Lung (tissue), 12 donors: ENCODE data around the gene PRDM15. TPM values are rescaled to one million over a fixed set of nuclear protein-coding genes. Genes with fewer than 3 reads are reported as not detected.

Experiments
- ATAC-seq: fragments of 200-7000 bp; cut with Tn5 transposase; one replicate; pipeline ENCODE4 v1.9.1; 2020; ENCODE audit warnings: moderate number of reproducible peaks; ENCODE audit not compliant: insufficient read depth, low FRiP score
- DNase-seq, 3 donors: peaks; one replicate each; pipeline ENCODE4 v3.0.0-alpha.2; 2013 to 2017
- H3K27ac ChIP-seq, 2 donors: one replicate each; pipeline ENCODE4 v1.5.1; 2013; ENCODE audit warnings: mild to moderate bottlenecking in 2 of 2, moderate library complexity in 2 of 2, control low read depth in 1 of 2, inconsistent platforms in 1 of 2, low read depth in 1 of 2, low read length in 1 of 2
- H3K27me3 ChIP-seq, 3 donors: one replicate each; pipeline ENCODE4 v1.5.1; 2013; ENCODE audit warnings: low read length in 2 of 3; ENCODE audit not compliant: control insufficient read depth in 3 of 3, insufficient read depth in 3 of 3
- H3K36me3 ChIP-seq, 4 donors: one replicate each; pipeline ENCODE4 v1.5.1; 2013; ENCODE audit warnings: low read length in 4 of 4, mild to moderate bottlenecking in 1 of 4, moderate library complexity in 1 of 4; ENCODE audit not compliant: control insufficient read depth in 4 of 4, insufficient read depth in 4 of 4
- H3K4me1 ChIP-seq, 5 donors: one replicate each; pipeline ENCODE4 v1.5.1; 2013; ENCODE audit warnings: low read length in 5 of 5, mild to moderate bottlenecking in 2 of 5, moderate library complexity in 1 of 5; ENCODE audit not compliant: control insufficient read depth in 5 of 5, insufficient read depth in 5 of 5
- H3K4me3 ChIP-seq: one replicate; pipeline ENCODE4 v1.5.1; 2013; ENCODE audit warnings: mild to moderate bottlenecking, control low read depth, moderate library complexity
- H3K9ac ChIP-seq, 2 donors: one replicate each; pipeline ENCODE4 v1.5.1; 2013; ENCODE audit warnings: low read length in 2 of 2, control low read depth in 1 of 2; ENCODE audit not compliant: insufficient read depth in 1 of 2
- H3K9me3 ChIP-seq, 4 donors: one replicate each; pipeline ENCODE4 v1.5.1; 2013; ENCODE audit warnings: low read length in 3 of 4, mild to moderate bottlenecking in 1 of 4, moderate library complexity in 1 of 4; ENCODE audit not compliant: control insufficient read depth in 4 of 4, insufficient read depth in 3 of 4
- WGBS, 2 donors: extraction: QIAGEN DNeasy Blood & Tissue Kit; methylation state at CpG; one replicate each; pipeline ENCODE4 v1.1.7; 2013; 5-methylcytosine and 5-hydroxymethylcytosine counted together
- polyA plus RNA-seq, 2 donors: library from polyadenylated mRNA; stranded (reverse); fragments of 200-250 nt; gene quantifications; one replicate each; pipeline ENCODE4 v1.2.1, GENCODE V29; 2013
- total RNA-seq, 2 donors: library from RNA; depleted of rRNA in 1 of 2; stranded (reverse); fragments of >200 nt in 1 of 2; gene quantifications; one replicate each; pipeline ENCODE4 v1.2.1, GENCODE V29; 2014 to 2021
- TF ChIP-seq, protein P1 (sequence below): IDR thresholded peaks from 2 replicates; pipeline ENCODE4 v1.5.1; 2012; ENCODE audit warnings: mild to moderate bottlenecking; ENCODE audit errors: control extremely low read depth, extremely low read depth
- donor health status: control.
- donor health status: control.
- donor health status: Bipolar disorder and iron deficiency.
- donor health status: healthy.
- donor health status: DM: yes; HTN: yes; CAD: no.

Gene PRDM15
- total and polyA plus RNA-seq, 4 donors, result 2.4 to 7.2 (median 4.1) TPM

DNA sequence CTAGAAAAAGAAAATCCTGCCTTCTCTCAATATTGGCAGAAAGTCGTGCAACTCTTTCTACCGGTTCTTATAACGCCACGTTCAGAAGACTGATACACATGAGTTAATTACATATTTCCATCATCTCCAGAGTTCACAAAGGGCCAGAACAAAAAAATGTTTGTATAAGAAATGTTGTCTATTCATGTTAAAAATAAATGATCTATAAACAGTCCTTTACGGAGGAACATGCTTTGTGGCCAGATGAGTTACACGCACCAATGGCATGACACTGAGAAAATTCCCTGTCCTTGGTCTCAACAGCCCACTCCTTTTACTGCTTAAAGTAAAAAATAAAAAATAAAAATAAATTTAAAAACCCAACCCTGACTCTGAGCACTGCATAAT lies 45.2 kb upstream of the PRDM15 start:
- peaks cover 4 to 21% (median 14%) of the 10 kb centered on the region in 5 donors for H3K4me1 ChIP-seq
- H3K9me3 ChIP-seq, result no peaks in the 10 kb centered on the region
- peak overlapping the region; percentile 10 to 79 for H3K27ac ChIP-seq
- H3K27me3 ChIP-seq, result no peaks in the 10 kb centered on the region
- no peak for ATAC-seq
- no peak overlapping the region for H3K4me3 ChIP-seq
- TF ChIP-seq, protein P1, sequence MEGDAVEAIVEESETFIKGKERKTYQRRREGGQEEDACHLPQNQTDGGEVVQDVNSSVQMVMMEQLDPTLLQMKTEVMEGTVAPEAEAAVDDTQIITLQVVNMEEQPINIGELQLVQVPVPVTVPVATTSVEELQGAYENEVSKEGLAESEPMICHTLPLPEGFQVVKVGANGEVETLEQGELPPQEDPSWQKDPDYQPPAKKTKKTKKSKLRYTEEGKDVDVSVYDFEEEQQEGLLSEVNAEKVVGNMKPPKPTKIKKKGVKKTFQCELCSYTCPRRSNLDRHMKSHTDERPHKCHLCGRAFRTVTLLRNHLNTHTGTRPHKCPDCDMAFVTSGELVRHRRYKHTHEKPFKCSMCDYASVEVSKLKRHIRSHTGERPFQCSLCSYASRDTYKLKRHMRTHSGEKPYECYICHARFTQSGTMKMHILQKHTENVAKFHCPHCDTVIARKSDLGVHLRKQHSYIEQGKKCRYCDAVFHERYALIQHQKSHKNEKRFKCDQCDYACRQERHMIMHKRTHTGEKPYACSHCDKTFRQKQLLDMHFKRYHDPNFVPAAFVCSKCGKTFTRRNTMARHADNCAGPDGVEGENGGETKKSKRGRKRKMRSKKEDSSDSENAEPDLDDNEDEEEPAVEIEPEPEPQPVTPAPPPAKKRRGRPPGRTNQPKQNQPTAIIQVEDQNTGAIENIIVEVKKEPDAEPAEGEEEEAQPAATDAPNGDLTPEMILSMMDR, result no peak
- no peak overlapping the region for H3K9ac ChIP-seq
- 62 to 75% methylated on average over 6 of the region's 6 CpGs for WGBS, 2 donors
- H3K36me3 ChIP-seq, result peaks cover 0 to 3% (median 0%) of the 10 kb centered on the region in 4 donors
- no peak for DNase-seq

DNA sequence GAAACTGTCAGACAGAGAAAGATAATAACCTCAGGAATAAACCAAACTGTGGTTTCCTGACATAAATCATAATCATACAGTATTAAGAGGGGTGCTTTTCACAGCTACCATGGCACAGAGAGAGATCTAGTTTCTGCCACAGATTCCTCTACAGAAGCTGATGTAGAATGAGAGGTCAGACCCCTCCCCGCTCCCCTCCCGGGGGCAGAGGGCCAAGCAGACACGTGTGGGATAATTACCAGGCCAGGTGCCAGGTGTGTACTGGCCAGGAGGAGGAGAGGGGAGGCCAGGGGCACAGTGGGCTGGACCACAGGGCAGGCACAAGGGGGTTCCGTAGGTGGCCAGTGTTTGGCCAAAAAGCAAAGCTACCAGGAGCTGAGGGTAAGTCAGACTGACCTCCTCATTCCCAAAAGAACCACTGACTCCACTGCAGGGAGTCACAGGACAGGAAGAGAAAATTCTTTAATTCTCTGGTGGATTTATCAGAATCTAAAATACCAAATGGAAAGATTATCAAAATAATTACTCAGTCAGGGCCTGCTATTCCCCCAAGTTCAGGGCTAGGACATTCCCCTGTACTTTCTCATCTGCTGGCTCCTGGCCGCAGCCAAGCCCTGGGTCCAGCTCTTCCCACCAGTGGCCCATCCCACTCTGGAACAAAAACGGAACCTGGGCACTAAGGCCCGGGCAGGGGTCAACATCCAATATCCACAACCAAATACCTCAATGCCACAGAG lies 44.7 kb upstream of the PRDM15 start:
- Histone ChIP-seq H3K27ac (peak overlapping the region; percentile 25 to 79), H3K9ac (no peak overlapping the region), H3K36me3 (peaks cover 0 to 3% (median 0%) of the 10 kb centered on the region in 4 donors), H3K4me1 (peaks cover 4 to 21% (median 14%) of the 10 kb centered on the region in 5 donors), H3K4me3 (no peak overlapping the region), H3K9me3 (no peaks in the 10 kb centered on the region), H3K27me3 (no peaks in the 10 kb centered on the region)
- no peak for DNase-seq
- TF ChIP-seq, protein P1, result no peak
- ATAC-seq, result no peak
- 44 to 47% methylated on average over 7 of the region's 7 CpGs for WGBS, 2 donors

DNA sequence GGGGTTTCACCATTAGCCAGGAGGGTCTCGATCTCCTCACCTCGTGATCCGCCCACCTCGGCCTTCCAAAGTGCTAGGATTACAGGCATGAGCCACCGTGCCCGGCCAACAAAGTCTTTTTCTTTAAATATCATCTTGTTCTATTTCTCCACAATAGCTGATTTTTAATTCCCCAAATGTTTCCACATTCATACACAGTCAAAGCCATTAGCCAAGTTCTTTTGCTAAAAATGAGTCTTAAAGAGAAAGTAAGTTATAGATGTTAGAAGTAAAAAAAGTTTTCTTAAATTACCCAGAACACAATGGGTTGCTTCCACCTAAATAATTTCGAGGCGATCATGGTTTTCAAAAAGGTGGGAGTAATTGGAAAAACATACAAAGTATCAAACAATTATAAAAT lies 44.0 kb upstream of the PRDM15 start:
- WGBS, 2 donors, result 76% methylated on average over 8 of the region's 8 CpGs
- H3K9me3 ChIP-seq, result no peaks in the 10 kb centered on the region
- H3K27me3 ChIP-seq, result no peaks in the 10 kb centered on the region
- H3K4me3 ChIP-seq, result no peak overlapping the region
- ATAC-seq (no peak), DNase-seq (no peak)
- TF ChIP-seq, protein P1, result no peak
- H3K36me3 ChIP-seq, result peaks cover 0 to 4% (median 2%) of the 10 kb centered on the region in 4 donors
- no peak overlapping the region for H3K27ac ChIP-seq
- H3K4me1 ChIP-seq, result peaks cover 4 to 21% (median 14%) of the 10 kb centered on the region in 5 donors
- H3K9ac ChIP-seq, result no peak overlapping the region

DNA sequence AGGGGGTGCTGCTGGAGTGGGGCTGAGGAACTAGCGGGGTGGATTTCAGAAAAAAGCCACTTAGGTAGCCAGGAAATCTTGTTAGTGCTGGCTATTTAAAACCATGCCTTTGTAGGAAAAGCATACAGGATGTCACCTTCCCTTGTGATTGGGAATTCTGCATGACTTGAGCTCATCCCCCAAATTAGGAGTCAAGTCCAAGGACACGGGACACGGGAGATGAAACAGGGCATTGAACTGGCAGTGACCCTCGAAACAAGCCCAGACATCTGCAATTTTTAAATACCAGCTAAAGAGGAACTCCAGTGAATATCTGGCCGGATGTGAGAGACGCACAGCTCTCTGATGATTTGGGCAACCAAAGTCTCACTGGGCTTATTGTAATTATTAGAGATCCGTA lies 41.9 kb upstream of the PRDM15 start:
- TF ChIP-seq, protein P1, result no peak
- H3K9ac ChIP-seq, result no peak overlapping the region
- 26 to 65% methylated on average over 7 of the region's 7 CpGs for WGBS, 2 donors
- no peak overlapping the region for H3K27ac ChIP-seq
- ATAC-seq (no peak), DNase-seq (no peak)
- no peaks in the 10 kb centered on the region for H3K27me3 ChIP-seq
- peaks cover 4 to 11% (median 6%) of the 10 kb centered on the region in 5 donors for H3K4me1 ChIP-seq
- no peak overlapping the region for H3K4me3 ChIP-seq
- H3K36me3 ChIP-seq, result peaks cover 0 to 19% (median 14%) of the 10 kb centered on the region in 4 donors
- H3K9me3 ChIP-seq, result no peaks in the 10 kb centered on the region
